GM13977 (cell line): Measurements from ENCODE around the gene NCK1.

Experiments
- DNase-seq: peaks from one replicate; pipeline ENCODE4 v3.0.0; 2012; ENCODE audit warnings: low spot score
- in situ Hi-C: fragments of 300-500 bp; cut with MboI; formaldehyde crosslinking; loops from one replicate; pipeline ENCODE4 v1.12.0; 2022; ENCODE audit warnings: low sequenced_read_pairs, low pct_unique_long_range_greater_than_20kb, mixed read lengths, inconsistent platforms; ENCODE audit not compliant: unreplicated experiment
- TF ChIP-seq, protein P1 (sequence below): IDR thresholded peaks from 2 replicates; pipeline ENCODE4 v1.5.1; 2012; ENCODE audit warnings: mild to moderate bottlenecking, control low read depth; ENCODE audit not compliant: insufficient read depth; ENCODE audit errors: extremely low read depth, missing control alignments

The NCK1 gene

DNA sequence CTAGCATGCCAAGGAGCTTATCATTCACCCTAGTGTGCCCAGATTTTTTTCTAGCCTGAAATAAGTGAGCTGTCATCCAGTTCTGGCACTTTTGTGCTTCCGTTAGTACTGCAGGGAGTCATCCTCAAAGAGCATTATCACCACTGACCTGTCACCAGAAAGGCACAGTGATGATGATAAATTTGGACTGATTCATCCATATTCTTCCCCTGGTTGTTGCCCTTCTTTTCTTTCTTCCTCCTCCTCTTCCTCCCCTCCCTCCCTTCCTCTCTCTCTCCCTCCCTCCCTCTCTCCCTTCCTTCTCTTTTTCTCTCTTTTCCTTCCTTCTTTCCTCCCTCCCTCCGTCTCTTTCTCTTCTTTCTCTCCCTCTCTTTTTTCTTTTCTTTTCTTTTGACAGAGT, 21.8 kb upstream of the NCK1 start:
- DNase-seq = no peak
- in situ Hi-C loops = no loop called here
- TF ChIP-seq, protein P1, sequence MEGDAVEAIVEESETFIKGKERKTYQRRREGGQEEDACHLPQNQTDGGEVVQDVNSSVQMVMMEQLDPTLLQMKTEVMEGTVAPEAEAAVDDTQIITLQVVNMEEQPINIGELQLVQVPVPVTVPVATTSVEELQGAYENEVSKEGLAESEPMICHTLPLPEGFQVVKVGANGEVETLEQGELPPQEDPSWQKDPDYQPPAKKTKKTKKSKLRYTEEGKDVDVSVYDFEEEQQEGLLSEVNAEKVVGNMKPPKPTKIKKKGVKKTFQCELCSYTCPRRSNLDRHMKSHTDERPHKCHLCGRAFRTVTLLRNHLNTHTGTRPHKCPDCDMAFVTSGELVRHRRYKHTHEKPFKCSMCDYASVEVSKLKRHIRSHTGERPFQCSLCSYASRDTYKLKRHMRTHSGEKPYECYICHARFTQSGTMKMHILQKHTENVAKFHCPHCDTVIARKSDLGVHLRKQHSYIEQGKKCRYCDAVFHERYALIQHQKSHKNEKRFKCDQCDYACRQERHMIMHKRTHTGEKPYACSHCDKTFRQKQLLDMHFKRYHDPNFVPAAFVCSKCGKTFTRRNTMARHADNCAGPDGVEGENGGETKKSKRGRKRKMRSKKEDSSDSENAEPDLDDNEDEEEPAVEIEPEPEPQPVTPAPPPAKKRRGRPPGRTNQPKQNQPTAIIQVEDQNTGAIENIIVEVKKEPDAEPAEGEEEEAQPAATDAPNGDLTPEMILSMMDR = no peak

DNA sequence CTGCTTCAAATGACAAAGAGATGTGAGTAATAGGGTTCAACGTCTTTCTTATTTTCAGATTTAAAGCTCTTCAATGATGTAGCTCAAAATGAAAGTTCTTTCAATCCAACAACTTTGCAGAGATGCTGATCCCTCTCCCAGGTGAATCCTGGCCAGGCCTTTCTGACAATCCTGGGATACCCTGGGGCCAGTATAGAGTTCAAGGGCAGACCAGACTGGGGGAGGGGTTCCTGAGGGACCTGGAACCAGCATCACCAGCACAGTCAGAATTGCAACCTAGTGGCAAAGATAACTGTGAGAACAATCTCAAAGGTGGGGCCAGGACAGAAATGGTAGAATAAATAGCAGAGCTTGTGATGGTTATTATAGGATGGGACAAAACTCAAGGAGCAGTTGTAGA, 19.7 kb upstream of the NCK1 start:
- TF ChIP-seq, protein P1 = no peak
- no peak for DNase-seq
- in situ Hi-C loops = no loop called here

DNA sequence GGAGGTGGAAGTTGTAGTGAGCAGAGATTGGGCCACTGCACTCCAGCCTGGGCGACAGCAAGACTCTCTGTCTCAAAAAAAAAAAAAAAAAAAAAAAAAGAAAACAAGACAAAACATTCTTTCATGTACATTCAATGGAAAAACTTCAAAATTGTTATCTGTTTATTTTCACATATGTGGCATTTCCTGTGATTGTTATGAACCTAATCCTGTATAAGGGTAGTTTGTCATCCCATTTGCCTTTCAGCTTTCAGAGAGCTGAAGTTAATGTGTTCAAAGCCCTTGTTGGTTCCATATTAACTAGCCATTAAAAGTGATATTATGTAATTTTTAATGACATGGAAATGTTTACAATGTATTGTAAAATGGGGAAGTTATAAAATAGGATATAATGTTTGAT, 17.3 kb upstream of the NCK1 start:
- TF ChIP-seq, protein P1 = no peak
- in situ Hi-C loops = no loop called here
- no peak for DNase-seq

DNA sequence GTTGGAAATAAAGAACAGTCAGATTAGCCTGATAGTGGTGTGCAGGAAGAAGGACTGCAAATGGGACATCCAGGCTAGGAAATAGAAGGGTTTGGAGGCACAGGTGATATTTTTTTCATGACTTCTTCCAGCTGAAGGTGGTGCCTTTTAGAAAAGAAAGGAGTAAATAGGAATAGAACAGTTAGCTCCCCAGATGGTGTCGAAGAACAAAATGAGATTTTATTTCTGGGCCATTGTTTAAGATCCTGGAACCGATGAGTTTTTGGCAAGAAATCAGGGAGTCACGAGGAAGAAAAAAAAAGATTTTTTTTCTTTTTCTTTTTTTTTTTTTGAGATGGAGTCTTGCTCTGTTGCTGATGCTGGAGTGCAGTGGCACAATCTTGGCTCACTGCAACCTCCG, 9.8 kb upstream of the NCK1 start:
- TF ChIP-seq, protein P1 = no peak
- in situ Hi-C loops = no loop called here
- no peak for DNase-seq

DNA sequence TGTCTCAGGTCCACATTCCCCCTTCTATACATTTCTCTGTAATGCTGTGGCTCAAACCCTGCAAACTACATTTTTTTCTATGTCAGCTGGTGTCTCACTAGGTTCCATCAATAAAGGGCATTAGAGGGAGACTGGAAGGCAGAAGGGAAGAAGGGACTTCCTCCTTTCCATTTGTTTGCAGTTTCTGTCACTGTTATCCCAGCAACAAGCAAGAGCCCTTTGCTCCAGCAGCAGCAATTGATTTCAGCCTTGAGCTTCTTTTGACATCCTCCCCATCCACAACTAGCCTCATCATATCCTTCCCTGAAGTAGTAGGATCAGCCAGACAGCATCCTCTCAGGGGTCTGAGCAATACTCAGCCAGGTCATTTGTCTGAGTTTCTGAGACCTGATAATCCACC, 5.3 kb upstream of the NCK1 start:
- in situ Hi-C loops = no loop called here
- TF ChIP-seq, protein P1 = no peak
- no peak for DNase-seq

DNA sequence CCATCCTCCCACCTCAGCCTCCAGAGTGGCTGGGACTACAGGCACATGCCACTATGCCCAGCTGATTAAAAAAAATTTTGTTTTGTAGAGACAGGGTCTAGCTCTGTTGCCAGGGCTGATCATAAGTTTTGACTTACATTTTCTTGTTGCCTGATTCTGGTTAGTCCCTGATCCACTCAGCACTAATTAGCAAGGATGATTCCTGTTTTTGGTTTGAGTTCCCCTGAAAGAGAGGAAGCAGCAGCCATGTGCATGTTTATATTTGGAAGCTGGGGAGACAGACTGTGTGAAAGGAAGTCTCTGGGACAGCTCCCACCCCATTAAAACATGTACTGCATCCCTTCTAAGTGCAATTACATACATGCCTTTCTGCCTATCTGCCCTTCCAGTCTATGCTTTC, 3.6 kb upstream of the NCK1 start:
- TF ChIP-seq, protein P1 = no peak
- in situ Hi-C loops = no loop called here
- no peak for DNase-seq

DNA sequence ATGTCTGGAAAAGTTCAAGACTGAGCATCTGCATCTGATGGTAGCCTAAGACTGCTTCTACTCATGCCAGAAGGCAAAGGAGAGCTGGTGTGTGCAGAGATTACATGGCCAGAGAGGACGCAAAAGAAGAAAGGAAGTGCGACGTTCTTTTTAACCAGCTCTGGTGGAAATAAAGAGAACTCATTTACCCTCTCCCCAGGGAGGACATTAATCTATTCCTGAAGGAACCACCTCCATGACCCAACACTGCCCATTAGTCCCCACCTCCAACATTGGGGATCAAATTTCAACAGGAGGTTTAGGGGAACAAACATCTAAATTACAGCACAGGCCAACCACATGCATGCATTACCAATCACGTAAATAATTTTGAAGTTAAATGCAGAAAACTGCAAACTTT, 1.5 kb upstream of the NCK1 start:
- in situ Hi-C loops = no loop called here
- DNase-seq = no peak
- TF ChIP-seq, protein P1 = no peak
